CD14-positive monocyte (primary cell): ENCODE results near the gene SHB. TPM values are rescaled to one million over a fixed set of nuclear protein-coding genes. Genes with fewer than 3 reads are reported as not detected.

Source experiments
- DNase-seq, 3 donors: peaks; one replicate each; pipeline ENCODE4 v3.0.0-alpha.2; 2011 to 2022
- H2AFZ ChIP-seq: 2 replicates; pipeline ENCODE4 v1.6.0; 2012; ENCODE audit warnings: mild to moderate bottlenecking, low read depth, low read length, inconsistent platforms; ENCODE audit not compliant: insufficient read depth, poor library complexity, severe bottlenecking
- H3K27ac ChIP-seq, 2 donors: 1 replicate in 1 of 2; 2 replicates in 1 of 2; pipeline ENCODE4 v1.5.1; 2012 to 2013; ENCODE audit warnings: low read length in 2 of 2, control low read depth in 1 of 2, inconsistent platforms in 1 of 2, low read depth in 1 of 2, mild to moderate bottlenecking in 1 of 2
- H3K27me3 ChIP-seq, 2 donors: one replicate each; pipeline versions ENCODE4 v1.6.0 to v1.6.1; 2011 to 2013; ENCODE audit warnings: low read length in 2 of 2; ENCODE audit not compliant: control insufficient read depth in 2 of 2, insufficient read depth in 2 of 2
- H3K36me3 ChIP-seq, 2 donors: replicated peaks in 1 of 2; 1 replicate in 1 of 2; 2 replicates in 1 of 2; pipeline versions ENCODE4 v1.5.1 to v1.6.1; 2012 to 2013; ENCODE audit warnings: low read length in 2 of 2, control low read depth in 1 of 2, inconsistent platforms in 1 of 2, mild to moderate bottlenecking in 1 of 2; ENCODE audit not compliant: insufficient read depth in 2 of 2, control insufficient read depth in 1 of 2
- H3K4me1 ChIP-seq, 2 donors: 1 replicate in 1 of 2; 2 replicates in 1 of 2; pipeline versions ENCODE4 v1.5.1 to v1.6.1; 2012 to 2013; ENCODE audit warnings: low read length in 2 of 2, control low read depth in 1 of 2, inconsistent platforms in 1 of 2, mild to moderate bottlenecking in 1 of 2, moderate library complexity in 1 of 2; ENCODE audit not compliant: insufficient read depth in 2 of 2, control insufficient read depth in 1 of 2
- H3K4me2 ChIP-seq: replicated peaks from 2 replicates; pipeline ENCODE3; 2012; ENCODE audit warnings: low read length, moderate library complexity, mild to moderate bottlenecking; ENCODE audit not compliant: poor library complexity, severe bottlenecking; ENCODE audit errors: extremely low read depth
- H3K4me3 ChIP-seq, 3 experiments: fragments of 200-600 bp in 1 of 3; sonication (generic) in 1 of 3; replicated peaks in 1 of 3; 1 replicate in 2 of 3; 2 replicates in 1 of 3; pipeline ENCODE4 v1.5.1; 2011 to 2013; ENCODE audit warnings: low read length in 3 of 3, mild to moderate bottlenecking in 3 of 3, control low read depth in 2 of 3, low read depth in 2 of 3, inconsistent platforms in 1 of 3, moderate library complexity in 1 of 3
- H3K79me2 ChIP-seq: 2 replicates; pipeline ENCODE4 v1.6.0; 2012; ENCODE audit warnings: mild to moderate bottlenecking, control low read depth, inconsistent platforms, low read length, moderate library complexity; ENCODE audit not compliant: insufficient read depth
- H3K9ac ChIP-seq: 2 replicates; pipeline ENCODE4 v1.6.0; 2017; ENCODE audit warnings: low read length, mild to moderate bottlenecking; ENCODE audit not compliant: insufficient read depth, poor library complexity, severe bottlenecking
- H3K9me3 ChIP-seq, 2 donors: replicated peaks in 1 of 2; 1 replicate in 1 of 2; 2 replicates in 1 of 2; pipeline versions ENCODE4 v1.5.1 to v1.6.1; 2012 to 2013; ENCODE audit warnings: low read length in 2 of 2, control low read depth in 1 of 2; ENCODE audit not compliant: control insufficient read depth in 1 of 2, insufficient read depth in 1 of 2
- H4K20me1 ChIP-seq: 2 replicates; pipeline ENCODE4 v1.6.0; 2012; ENCODE audit warnings: mild to moderate bottlenecking, low read length, control low read depth, moderate library complexity; ENCODE audit not compliant: insufficient read depth
- H3K27ac Mint-ChIP-seq, 7 donors: one replicate each; pipeline ENCODE4 v1.8.0; 2020; ENCODE audit warnings: mild to moderate bottlenecking in 7 of 7, mixed read lengths in 7 of 7, moderate library complexity in 6 of 7, inconsistent platforms in 2 of 7
- H3K27me3 Mint-ChIP-seq, 3 donors: one replicate each; pipeline ENCODE4 v1.8.0; 2021 to 2022; ENCODE audit warnings: low read depth in 3 of 3, mild to moderate bottlenecking in 3 of 3, mixed read lengths in 3 of 3, moderate library complexity in 3 of 3, inconsistent platforms in 1 of 3
- H3K36me3 Mint-ChIP-seq, 2 donors: one replicate each; pipeline ENCODE4 v1.8.0; 2020; ENCODE audit warnings: mixed read lengths in 2 of 2, inconsistent platforms in 1 of 2, mild to moderate bottlenecking in 1 of 2
- H3K4me1 Mint-ChIP-seq: one replicate; pipeline ENCODE4 v1.8.0; 2020; ENCODE audit warnings: mild to moderate bottlenecking, mixed read lengths
- H3K4me3 Mint-ChIP-seq, 2 donors: one replicate each; pipeline ENCODE4 v1.8.0; 2020; ENCODE audit warnings: mild to moderate bottlenecking in 2 of 2, mixed read lengths in 2 of 2, moderate library complexity in 1 of 2
- H3K9me3 Mint-ChIP-seq, 7 donors: one replicate each; pipeline ENCODE4 v1.8.0; 2020 to 2022; ENCODE audit warnings: mixed read lengths in 7 of 7, mild to moderate bottlenecking in 6 of 7, moderate library complexity in 6 of 7, inconsistent platforms in 2 of 7
- CTCF ChIP-seq: fragments of 200-600 bp; IDR thresholded peaks from one replicate; pipeline ENCODE4 v1.8.0; 2022; ENCODE audit warnings: antibody characterized with exemption, mild to moderate bottlenecking
- WGBS: methylation state at CpG from one replicate; pipeline ENCODE4 v1.1.5; 2013; ENCODE audit warnings: missing lambda C conversion rate; ENCODE audit not compliant: insufficient coverage; 5-methylcytosine and 5-hydroxymethylcytosine counted together
- intact Hi-C, 2 donors: fragments of 100-400 bp; cut with micrococcal nuclease; formaldehyde crosslinking; loops; one replicate each; pipeline versions ENCODE4 v1.15.0 to v1.15.1; 2023
- polyA plus RNA-seq, 3 donors: library from polyadenylated mRNA; depleted of rRNA in 1 of 3; unstranded in 2 of 3; stranded (reverse) in 1 of 3; fragments of 300-500 nt in 2 of 3; fragments of >200 nt in 1 of 3; fragmentation: Illumina TruSeq in 2 of 3; gene quantifications; 1 replicate in 2 of 3; 2 replicates in 1 of 3; pipeline ENCODE4 v1.2.3, GENCODE V29; 2012 to 2021

Gene SHB
- polyA plus RNA-seq, 3 donors = 0.27 to 1.3 (median 0.31) TPM

- peak overlapping the region; percentile 45 for H3K4me2 ChIP-seq
- H3K4me1 ChIP-seq = peaks cover 45 to 55% of the 10 kb centered on the region in 2 donors
- no peak overlapping the region for H2AFZ ChIP-seq
- no peaks in the 10 kb centered on the region for H3K36me3 ChIP-seq
- Mint-ChIP-seq H3K4me3 (no peak overlapping the region), H3K27me3 (peaks cover 0 to 2% (median 2%) of the 10 kb centered on the region in 3 donors), H3K27ac (peak overlapping the region; percentile 92 to 98 (median 96)), H3K9me3 (no peaks in the 10 kb centered on the region), H3K36me3 (no peaks in the 10 kb centered on the region), H3K4me1 (peaks cover 49% of the 10 kb centered on the region)
- WGBS = 69% methylated on average over 1 of the region's 4 CpGs
- no peak overlapping the region for H3K9ac ChIP-seq
- no peaks in the 10 kb centered on the region for H4K20me1 ChIP-seq
- H3K27ac ChIP-seq = peak overlapping the region; percentile 86 to 87
- H3K79me2 ChIP-seq = peaks cover 2% of the 10 kb centered on the region
- no peak overlapping the region for H3K4me3 ChIP-seq
- TF ChIP-seq CTCF = no peak
- DNase-seq = no peak
- H3K27me3 ChIP-seq = no peaks in the 10 kb centered on the region
- intact Hi-C loops = loop anchor here in 1 of 2 donors (10.0 kb wide), 3 partner anchors 123 to 423 kb away; partner anchors contain the start of genes EXOSC3, POLR1E and TOMM5
- no peaks in the 10 kb centered on the region for H3K9me3 ChIP-seq
These were observed 160.7 kb downstream of the SHB start for GRCh38 chr9:37908283-37908682.

- Histone ChIP-seq H3K79me2 (peaks cover 20% of the 10 kb centered on the region), H3K4me2 (no peak overlapping the region), H2AFZ (no peak overlapping the region), H3K9ac (no peak overlapping the region), H3K27ac (no peak overlapping the region), H3K27me3 (no peaks in the 10 kb centered on the region), H3K36me3 (no peaks in the 10 kb centered on the region), H3K4me1 (peaks cover 45 to 57% of the 10 kb centered on the region in 2 donors), H3K9me3 (no peaks in the 10 kb centered on the region), H3K4me3 (no peak overlapping the region), H4K20me1 (peaks cover 7% of the 10 kb centered on the region)
- H3K4me1 Mint-ChIP-seq = peaks cover 50% of the 10 kb centered on the region
- intact Hi-C loops = loop anchor here in 1 of 2 donors (10.0 kb wide), 3 partner anchors 122 to 422 kb away; partner anchors contain the start of genes EXOSC3, POLR1E and TOMM5
- peaks cover 0 to 2% (median 2%) of the 10 kb centered on the region in 3 donors for H3K27me3 Mint-ChIP-seq
- H3K4me3 Mint-ChIP-seq = no peak overlapping the region
- TF ChIP-seq CTCF = no peak
- H3K27ac Mint-ChIP-seq = peak overlapping the region in 6 of 7 donors; percentile 37 to 63 (median 54)
- no peaks in the 10 kb centered on the region for H3K36me3 Mint-ChIP-seq
- H3K9me3 Mint-ChIP-seq = no peaks in the 10 kb centered on the region
- peak in 1 of 3 donors; percentile 3 for DNase-seq
- WGBS = 92% methylated on average over 7 of the region's 11 CpGs
These were observed 162.5 kb downstream of the SHB start for GRCh38 chr9:37906312-37907239.
